Vagina (tissue), 2 donors: Measurements from ENCODE around the gene GUCY2F. TPM values are rescaled to one million over a fixed set of nuclear protein-coding genes. Genes with fewer than 3 reads are reported as not detected.

Source experiments
- DNase-seq, 2 donors: peaks; one replicate each; pipeline ENCODE4 v3.0.0-alpha.2; 2017; ENCODE audit errors: extremely low spot score in 2 of 2
- H3K27ac ChIP-seq: fragments of 200-600 bp; sonication (generic); one replicate; pipeline ENCODE4 v1.5.1; 2019
- H3K27me3 ChIP-seq: fragments of 200-600 bp; sonication (generic); one replicate; pipeline ENCODE4 v1.5.1; 2019
- H3K36me3 ChIP-seq, 2 donors: fragments of 200-600 bp; sonication (generic); one replicate each; pipeline ENCODE4 v1.5.1; 2017 to 2019
- H3K4me1 ChIP-seq: fragments of 200-600 bp; sonication (generic); one replicate; pipeline ENCODE4 v1.5.1; 2019
- H3K4me3 ChIP-seq, 2 donors: fragments of 200-600 bp; sonication (generic); 1 replicate in 1 of 2; 2 replicates in 1 of 2; pipeline ENCODE4 v1.5.1; 2016 to 2019
- H3K9me3 ChIP-seq: fragments of 200-600 bp; sonication (generic); one replicate; pipeline ENCODE4 v1.5.1; 2019
- POLR2A ChIP-seq, 2 donors: fragments of 450-650 bp; IDR thresholded peaks; one replicate each; pipeline ENCODE4 v1.6.1; 2017; ENCODE audit warnings: antibody characterized with exemption in 2 of 2, mild to moderate bottlenecking in 2 of 2, moderate library complexity in 2 of 2
- POLR2AphosphoS5 ChIP-seq, 2 donors: sonication (generic); formaldehyde crosslinking; IDR thresholded peaks; one replicate each; pipeline ENCODE4 v1.9.0; 2017; ENCODE audit warnings: antibody characterized with exemption in 2 of 2, mild to moderate bottlenecking in 2 of 2, low read depth in 1 of 2; ENCODE audit not compliant: insufficient read depth in 1 of 2
- intact Hi-C: fragments of 100-400 bp; cut with DNase I; formaldehyde crosslinking; loops from one replicate; pipeline ENCODE4 v1.15.1; 2023
- total RNA-seq: library from RNA; depleted of rRNA; stranded (reverse); fragments of >200 nt; gene quantifications from one replicate; pipeline ENCODE4 v1.2.3, GENCODE V29; 2016
- TF ChIP-seq, protein P1 (sequence below), 3 experiments: fragments of 450-650 bp in 2 of 3; fragments of 200-600 bp in 1 of 3; sonication (generic) in 1 of 3; IDR thresholded peaks; one replicate each; pipeline ENCODE4 v1.5.1; 2017 to 2019; ENCODE audit warnings: antibody characterized with exemption in 3 of 3, mild to moderate bottlenecking in 2 of 3, moderate library complexity in 2 of 3

The GUCY2F gene
- total RNA-seq, 1 donor from 2014 or later, result not detected

DNA sequence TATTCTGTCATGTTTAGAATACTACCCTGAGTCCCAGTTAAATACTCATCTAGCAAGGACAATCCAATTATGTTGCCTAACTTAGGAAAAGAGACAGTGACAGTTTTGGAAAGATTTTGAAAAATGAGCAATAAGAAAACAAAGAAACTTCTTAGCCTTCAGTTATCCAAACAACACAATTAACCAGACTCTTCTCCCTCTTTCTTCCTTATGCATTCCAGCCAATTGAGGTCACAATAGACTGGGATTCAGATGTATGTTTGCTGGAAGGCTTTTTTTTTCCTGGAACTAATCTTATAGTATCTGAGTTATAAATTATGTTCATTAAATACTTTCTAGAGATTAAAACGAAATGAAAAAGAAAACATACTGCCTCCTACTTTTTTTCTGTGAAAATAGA, 109.6 kb downstream of the GUCY2F start:
- DNase-seq, result no peak
- no peaks in the 10 kb centered on the region for H3K4me1 ChIP-seq
- no peak overlapping the region for H3K4me3 ChIP-seq
- H3K36me3 ChIP-seq, result no peaks in the 10 kb centered on the region
- TF ChIP-seq, protein P1, sequence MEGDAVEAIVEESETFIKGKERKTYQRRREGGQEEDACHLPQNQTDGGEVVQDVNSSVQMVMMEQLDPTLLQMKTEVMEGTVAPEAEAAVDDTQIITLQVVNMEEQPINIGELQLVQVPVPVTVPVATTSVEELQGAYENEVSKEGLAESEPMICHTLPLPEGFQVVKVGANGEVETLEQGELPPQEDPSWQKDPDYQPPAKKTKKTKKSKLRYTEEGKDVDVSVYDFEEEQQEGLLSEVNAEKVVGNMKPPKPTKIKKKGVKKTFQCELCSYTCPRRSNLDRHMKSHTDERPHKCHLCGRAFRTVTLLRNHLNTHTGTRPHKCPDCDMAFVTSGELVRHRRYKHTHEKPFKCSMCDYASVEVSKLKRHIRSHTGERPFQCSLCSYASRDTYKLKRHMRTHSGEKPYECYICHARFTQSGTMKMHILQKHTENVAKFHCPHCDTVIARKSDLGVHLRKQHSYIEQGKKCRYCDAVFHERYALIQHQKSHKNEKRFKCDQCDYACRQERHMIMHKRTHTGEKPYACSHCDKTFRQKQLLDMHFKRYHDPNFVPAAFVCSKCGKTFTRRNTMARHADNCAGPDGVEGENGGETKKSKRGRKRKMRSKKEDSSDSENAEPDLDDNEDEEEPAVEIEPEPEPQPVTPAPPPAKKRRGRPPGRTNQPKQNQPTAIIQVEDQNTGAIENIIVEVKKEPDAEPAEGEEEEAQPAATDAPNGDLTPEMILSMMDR (IDR thresholded peaks at IDR 0.05), result no peak
- no peaks in the 10 kb centered on the region for H3K9me3 ChIP-seq
- no peak overlapping the region for H3K27ac ChIP-seq
- H3K27me3 ChIP-seq, result no peaks in the 10 kb centered on the region
- intact Hi-C loops, result no loop called here

DNA sequence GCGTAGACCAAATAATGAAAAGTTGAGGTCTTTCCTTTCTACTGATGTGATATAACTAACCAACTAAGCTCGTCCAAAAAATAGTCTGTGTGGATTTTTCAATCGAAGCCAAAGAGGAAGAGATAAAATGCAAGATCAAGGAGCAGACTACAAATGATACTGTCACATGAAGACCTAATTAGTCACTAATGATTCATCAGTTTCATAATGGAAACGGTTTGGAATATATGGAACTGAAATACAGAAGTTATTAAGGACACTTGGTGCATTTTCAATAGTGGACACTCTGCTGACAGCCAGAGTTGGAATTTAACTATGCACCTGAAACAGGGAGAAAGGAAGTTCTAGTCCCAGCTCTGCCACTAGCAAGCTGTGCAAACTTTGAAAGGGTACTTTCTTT, 119.8 kb downstream of the GUCY2F start:
- Histone ChIP-seq H3K27ac (no peak overlapping the region), H3K36me3 (no peaks in the 10 kb centered on the region), H3K27me3 (no peaks in the 10 kb centered on the region), H3K4me3 (no peak overlapping the region), H3K9me3 (no peaks in the 10 kb centered on the region), H3K4me1 (no peaks in the 10 kb centered on the region)
- DNase-seq, result no peak
- no peak for TF ChIP-seq POLR2A (IDR thresholded peaks at IDR 0.05)
- TF ChIP-seq POLR2AphosphoS5 (IDR thresholded peaks at IDR 0.05; ENCODE audit: insufficient read depth in 1 of 2, low read depth in 1 of 2), result no peak
- TF ChIP-seq, protein P1 (IDR thresholded peaks at IDR 0.05), result no peak
- intact Hi-C loops, result no loop called here

DNA sequence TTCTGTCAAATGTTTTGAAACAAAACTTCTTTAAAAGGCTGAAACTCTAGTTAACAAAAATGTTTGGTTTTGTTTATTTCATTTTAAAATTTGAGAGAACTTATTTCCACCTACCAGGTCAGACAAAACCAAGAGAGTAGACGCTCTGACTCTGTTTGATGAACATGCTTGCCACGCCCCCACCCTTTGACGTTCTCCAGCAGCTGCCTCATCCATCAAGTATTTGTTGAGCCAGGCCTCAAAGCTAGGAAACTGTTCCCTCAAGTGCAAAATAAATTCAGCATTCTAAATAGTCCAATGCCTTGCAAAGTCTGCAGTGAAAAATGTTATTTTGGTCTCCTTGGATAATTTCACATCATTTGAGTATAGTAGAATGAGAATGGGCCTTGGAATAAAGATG, 121.6 kb downstream of the GUCY2F start:
- no peak overlapping the region for H3K4me3 ChIP-seq
- no peaks in the 10 kb centered on the region for H3K9me3 ChIP-seq
- no peak overlapping the region for H3K27ac ChIP-seq
- H3K36me3 ChIP-seq, result no peaks in the 10 kb centered on the region
- TF ChIP-seq POLR2A (IDR thresholded peaks at IDR 0.05) (no peak), POLR2AphosphoS5 (IDR thresholded peaks at IDR 0.05; ENCODE audit: insufficient read depth in 1 of 2, low read depth in 1 of 2) (no peak)
- TF ChIP-seq, protein P1 (IDR thresholded peaks at IDR 0.05), result no peak
- DNase-seq, result no peak
- H3K4me1 ChIP-seq, result no peaks in the 10 kb centered on the region
- intact Hi-C loops, result no loop called here
- no peaks in the 10 kb centered on the region for H3K27me3 ChIP-seq

DNA sequence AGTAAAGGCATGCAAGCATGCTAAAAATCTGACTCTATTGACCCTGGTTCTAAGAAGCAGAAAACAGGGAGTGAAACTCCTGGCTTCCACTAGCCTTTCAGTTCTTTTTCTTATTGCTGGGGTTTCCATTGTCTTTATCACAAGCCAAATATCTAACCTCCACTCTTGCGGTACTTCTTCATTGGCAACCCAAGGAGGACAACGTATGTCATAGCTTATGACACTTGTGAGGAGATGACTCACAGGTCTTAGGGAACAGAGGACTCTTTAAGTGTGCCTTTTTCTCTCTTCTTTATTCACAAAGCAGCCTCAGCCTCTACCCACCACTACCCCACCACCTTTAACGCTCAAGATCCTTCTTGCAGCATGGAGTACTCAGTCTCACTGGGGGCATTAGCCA, 124.2 kb downstream of the GUCY2F start:
- intact Hi-C loops, result no loop called here

DNA sequence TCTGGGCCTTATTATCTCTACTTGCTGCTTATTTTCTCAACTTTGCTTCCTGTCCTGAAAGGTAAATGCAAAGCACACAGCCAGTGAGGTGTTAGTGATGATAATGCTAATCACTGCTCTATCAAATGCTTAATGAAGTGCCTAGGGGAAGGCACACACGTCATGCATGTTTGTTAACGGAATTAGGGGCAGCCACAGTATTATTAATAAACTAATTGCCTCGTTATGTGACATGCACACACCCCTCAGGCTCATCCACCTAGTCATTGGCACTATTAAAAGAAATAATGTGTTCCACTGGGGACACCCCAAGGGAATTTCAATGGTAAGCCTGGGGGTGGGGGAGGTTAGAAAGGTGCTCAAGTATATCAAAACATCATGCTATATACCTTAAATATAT, 125.2 kb downstream of the GUCY2F start:
- no peaks in the 10 kb centered on the region for H3K9me3 ChIP-seq
- intact Hi-C loops, result no loop called here
- H3K27ac ChIP-seq, result no peak overlapping the region
- H3K4me3 ChIP-seq, result no peak overlapping the region
- no peak for DNase-seq
- H3K27me3 ChIP-seq, result no peaks in the 10 kb centered on the region
- TF ChIP-seq POLR2AphosphoS5 (IDR thresholded peaks at IDR 0.05; ENCODE audit: insufficient read depth in 1 of 2, low read depth in 1 of 2) (no peak), POLR2A (IDR thresholded peaks at IDR 0.05) (no peak)
- TF ChIP-seq, protein P1 (IDR thresholded peaks at IDR 0.05), result no peak
- no peaks in the 10 kb centered on the region for H3K36me3 ChIP-seq
- H3K4me1 ChIP-seq, result no peaks in the 10 kb centered on the region

More for the DNA sequence above, 124.2 kb downstream of the GUCY2F start:
- no peak for DNase-seq
- Histone ChIP-seq H3K36me3 (no peaks in the 10 kb centered on the region), H3K4me3 (no peak overlapping the region), H3K27ac (no peak overlapping the region), H3K4me1 (no peaks in the 10 kb centered on the region), H3K9me3 (no peaks in the 10 kb centered on the region), H3K27me3 (no peaks in the 10 kb centered on the region)
- TF ChIP-seq, protein P1 (IDR thresholded peaks at IDR 0.05), result no peak
